Retinal pigment epithelial cell (primary cell): ENCODE data around the gene XPNPEP2.

Experiments
- DNase-seq: peaks from one replicate; pipeline ENCODE4 v3.0.0-alpha.2; 2010; ENCODE audit warnings: low read depth
- H3K4me3 ChIP-seq: 2 replicates; pipeline ENCODE4 v1.5.1; 2011; ENCODE audit warnings: mild to moderate bottlenecking, low read length, control low read depth, moderate library complexity
- TF ChIP-seq, protein P1 (sequence below): conservative IDR thresholded peaks from 2 replicates; pipeline ENCODE4 v1.5.1; 2011; ENCODE audit warnings: low read depth, low read length, control low read depth, inconsistent platforms

XPNPEP2 gene

GRCh38 chrX:129760981-129761380 is 22.2 kb downstream of the XPNPEP2 start:
- H3K4me3 ChIP-seq, result no peak overlapping the region
- no peak for DNase-seq
- TF ChIP-seq, protein P1, sequence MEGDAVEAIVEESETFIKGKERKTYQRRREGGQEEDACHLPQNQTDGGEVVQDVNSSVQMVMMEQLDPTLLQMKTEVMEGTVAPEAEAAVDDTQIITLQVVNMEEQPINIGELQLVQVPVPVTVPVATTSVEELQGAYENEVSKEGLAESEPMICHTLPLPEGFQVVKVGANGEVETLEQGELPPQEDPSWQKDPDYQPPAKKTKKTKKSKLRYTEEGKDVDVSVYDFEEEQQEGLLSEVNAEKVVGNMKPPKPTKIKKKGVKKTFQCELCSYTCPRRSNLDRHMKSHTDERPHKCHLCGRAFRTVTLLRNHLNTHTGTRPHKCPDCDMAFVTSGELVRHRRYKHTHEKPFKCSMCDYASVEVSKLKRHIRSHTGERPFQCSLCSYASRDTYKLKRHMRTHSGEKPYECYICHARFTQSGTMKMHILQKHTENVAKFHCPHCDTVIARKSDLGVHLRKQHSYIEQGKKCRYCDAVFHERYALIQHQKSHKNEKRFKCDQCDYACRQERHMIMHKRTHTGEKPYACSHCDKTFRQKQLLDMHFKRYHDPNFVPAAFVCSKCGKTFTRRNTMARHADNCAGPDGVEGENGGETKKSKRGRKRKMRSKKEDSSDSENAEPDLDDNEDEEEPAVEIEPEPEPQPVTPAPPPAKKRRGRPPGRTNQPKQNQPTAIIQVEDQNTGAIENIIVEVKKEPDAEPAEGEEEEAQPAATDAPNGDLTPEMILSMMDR, result no peak

GRCh38 chrX:129761596-129761995 is 22.8 kb downstream of the XPNPEP2 start:
- DNase-seq, result no peak
- TF ChIP-seq, protein P1, result no peak
- H3K4me3 ChIP-seq, result no peak overlapping the region

DNA sequence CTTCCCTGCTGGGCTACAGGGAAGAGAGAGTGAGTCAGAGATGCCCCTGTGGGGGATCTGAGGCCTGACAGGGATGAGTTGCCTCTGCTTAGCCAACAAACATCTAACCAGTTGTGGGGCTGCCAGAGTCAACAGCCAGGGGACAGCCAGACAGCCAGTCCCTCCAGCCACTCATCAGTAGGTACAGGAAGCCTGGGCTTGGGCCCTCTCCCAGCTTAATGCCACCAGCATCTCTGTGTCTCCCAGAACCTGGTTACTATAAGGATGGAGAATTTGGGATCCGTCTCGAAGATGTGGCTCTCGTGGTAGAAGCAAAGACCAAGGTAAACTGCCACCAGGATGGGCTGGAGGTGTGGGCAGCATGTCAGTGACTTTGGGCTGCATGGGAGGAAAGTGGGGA is 23.7 kb downstream of the XPNPEP2 start:
- no peak for DNase-seq
- H3K4me3 ChIP-seq, result no peak overlapping the region
- TF ChIP-seq, protein P1, result no peak

DNA sequence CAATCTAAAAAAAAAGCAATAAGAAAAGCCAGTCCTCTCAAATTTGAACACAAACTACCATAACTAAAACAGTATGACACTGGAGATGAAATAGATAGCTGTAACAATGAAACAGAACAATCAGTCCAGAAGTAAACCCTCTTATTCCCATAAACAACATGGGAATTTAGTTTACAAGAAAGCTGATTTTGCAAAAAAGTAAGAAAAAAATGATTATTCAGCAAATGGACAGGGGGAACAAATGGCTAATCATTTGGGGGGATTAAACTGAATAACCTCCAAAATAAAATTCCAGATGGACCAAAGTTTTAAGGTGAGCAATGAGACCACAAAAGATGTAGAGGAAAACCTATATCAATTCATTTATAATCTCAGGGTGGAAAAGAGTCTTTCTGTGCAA is 24.9 kb downstream of the XPNPEP2 start:
- TF ChIP-seq, protein P1, result no peak
- DNase-seq, result no peak
- no peak overlapping the region for H3K4me3 ChIP-seq

DNA sequence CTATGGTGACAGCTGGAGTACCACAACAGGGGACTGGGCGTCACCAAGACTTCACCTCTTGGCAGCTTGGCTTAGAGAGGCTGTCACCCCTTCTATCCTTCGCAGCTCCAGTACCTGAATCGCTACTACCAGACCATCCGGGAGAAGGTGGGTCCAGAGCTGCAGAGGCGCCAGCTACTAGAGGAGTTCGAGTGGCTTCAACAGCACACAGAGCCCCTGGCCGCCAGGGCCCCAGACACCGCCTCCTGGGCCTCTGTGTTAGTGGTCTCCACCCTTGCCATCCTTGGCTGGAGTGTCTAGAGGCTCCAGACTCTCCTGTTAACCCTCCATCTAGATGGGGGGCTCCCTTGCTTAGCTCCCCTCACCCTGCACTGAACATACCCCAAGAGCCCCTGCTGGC is 29.4 kb downstream of the XPNPEP2 start:
- no peak for DNase-seq
- H3K4me3 ChIP-seq, result no peak overlapping the region
- TF ChIP-seq, protein P1, result no peak

DNA sequence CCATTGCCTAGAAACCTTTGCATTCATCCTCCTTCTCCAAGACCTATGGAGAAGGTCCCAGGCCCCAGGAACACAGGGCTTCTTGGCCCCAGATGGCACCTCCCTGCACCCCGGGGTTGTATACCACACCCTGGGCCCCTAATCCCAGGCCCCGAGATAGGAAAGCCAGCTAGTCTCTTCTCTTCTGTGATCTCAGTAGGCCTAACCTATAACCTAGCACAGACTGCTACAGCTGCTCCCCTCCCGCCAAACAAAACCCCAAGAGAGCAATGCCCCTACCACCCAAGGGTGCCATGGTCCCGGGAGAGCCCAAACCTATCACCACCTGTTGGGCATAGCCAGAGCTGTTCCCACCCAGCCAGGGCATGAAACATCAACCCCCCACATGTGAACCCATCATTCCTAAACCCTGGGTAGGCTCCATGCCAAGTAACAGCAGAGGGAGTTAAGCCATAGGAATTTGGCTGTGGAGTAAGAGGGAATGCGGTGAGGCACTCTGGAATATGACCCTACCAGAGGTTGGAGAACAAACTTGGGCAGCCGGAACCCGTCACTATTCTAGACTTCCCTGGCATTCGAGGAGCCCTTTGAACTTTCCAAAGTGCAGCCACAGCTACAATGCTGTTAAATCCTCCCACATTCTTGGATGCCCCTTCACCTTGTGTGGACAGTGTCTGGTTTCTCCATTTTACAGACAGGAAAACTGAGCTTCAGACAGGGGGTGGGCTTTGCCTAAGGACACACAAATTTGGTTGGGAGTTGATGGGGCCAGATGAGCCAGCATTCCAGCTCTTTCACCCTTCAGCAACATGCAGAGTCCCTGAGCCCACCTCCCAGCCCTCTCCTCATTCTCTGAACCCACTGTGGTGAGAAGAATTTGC is 30.0 kb downstream of the XPNPEP2 start:
- DNase-seq, result no peak
- TF ChIP-seq, protein P1, result no peak
- no peak overlapping the region for H3K4me3 ChIP-seq
